ENCODE results near the gene ASPG. TPM values are rescaled to one million over a fixed set of nuclear protein-coding genes. Genes with fewer than 3 reads are reported as not detected.

Gene ASPG
- total and polyA plus RNA-seq, 4 experiments from 2014 or later, result not detected

- H3K4me3 Mint-ChIP-seq, result no peak overlapping the region
- no peak overlapping the region for H3K27ac Mint-ChIP-seq
- no peak for DNase-seq
- no peak overlapping the region for H3K4me3 ChIP-seq (ENCODE audit: low read length in 2 of 2)
- H3K9me3 ChIP-seq (ENCODE audit: control insufficient read depth in 1 of 2, low read length in 2 of 2), result no peaks in the 10 kb centered on the region
- H3K27me3 Mint-ChIP-seq, result peaks cover 8 to 12% of the 10 kb centered on the region in 2 donors
- H3K36me3 ChIP-seq (ENCODE audit: insufficient read depth, low read length), result no peaks in the 10 kb centered on the region
- H3K27ac ChIP-seq (ENCODE audit: low read depth, low read length), result no peak overlapping the region
- no peaks in the 10 kb centered on the region for H3K9me3 Mint-ChIP-seq
- H3K27me3 ChIP-seq (ENCODE audit: insufficient read depth, low read length), result no peaks in the 10 kb centered on the region
- intact Hi-C loops (cut with micrococcal nuclease), result no loop called here
- ChIA-PET POLR2A (ENCODE audit: partially characterized antibody) (no interaction called here), CTCF (ENCODE audit: partially characterized antibody) (interaction anchor here (1.1 to 1.9 kb wide), 4 partner anchors 63 to 494 kb away, joined by 3 to 7 read pairs (median 4); no protein-coding TSS in a partner anchor)
- H3K4me1 ChIP-seq (ENCODE audit: insufficient read depth, low read length), result peaks cover 15% of the 10 kb centered on the region
- peaks cover 2 to 7% (median 4%) of the 10 kb centered on the region in 4 donors for H3K4me1 Mint-ChIP-seq
- no peaks in the 10 kb centered on the region for H3K36me3 Mint-ChIP-seq
Observed at GRCh38 chr14:104140463-104141331, 55.2 kb downstream of the ASPG start.

- Histone ChIP-seq H3K4me1 (ENCODE audit: insufficient read depth, low read length) (peaks cover 12% of the 10 kb centered on the region), H3K36me3 (ENCODE audit: insufficient read depth, low read length) (no peaks in the 10 kb centered on the region), H3K27me3 (ENCODE audit: insufficient read depth, low read length) (no peaks in the 10 kb centered on the region), H3K4me3 (ENCODE audit: low read length in 2 of 2) (no peak overlapping the region), H3K27ac (ENCODE audit: low read depth, low read length) (no peak overlapping the region), H3K9me3 (ENCODE audit: control insufficient read depth in 1 of 2, low read length in 2 of 2) (no peaks in the 10 kb centered on the region)
- Mint-ChIP-seq H3K27me3 (peaks cover 9 to 12% of the 10 kb centered on the region in 2 donors), H3K9me3 (no peaks in the 10 kb centered on the region), H3K36me3 (no peaks in the 10 kb centered on the region), H3K4me1 (peaks cover 2 to 6% (median 4%) of the 10 kb centered on the region in 4 donors), H3K4me3 (no peak overlapping the region), H3K27ac (no peak overlapping the region)
- POLR2A ChIA-PET (ENCODE audit: partially characterized antibody), result no interaction called here
- intact Hi-C loops (cut with micrococcal nuclease), result no loop called here
- CTCF ChIA-PET (ENCODE audit: partially characterized antibody), result no interaction called here
- DNase-seq, result no peak
Observed at GRCh38 chr14:104141621-104142091, 56.2 kb downstream of the ASPG start.

- CTCF ChIA-PET (ENCODE audit: partially characterized antibody), result interaction anchor here (0.9 to 3.3 kb wide), 2 partner anchors 65 to 422 kb away, joined by 3 to 10 read pairs; no protein-coding TSS in a partner anchor
- Histone ChIP-seq H3K4me3 (ENCODE audit: low read length in 2 of 2) (no peak overlapping the region), H3K27me3 (ENCODE audit: insufficient read depth, low read length) (no peaks in the 10 kb centered on the region), H3K27ac (ENCODE audit: low read depth, low read length) (no peak overlapping the region), H3K9me3 (ENCODE audit: control insufficient read depth in 1 of 2, low read length in 2 of 2) (no peaks in the 10 kb centered on the region), H3K36me3 (ENCODE audit: insufficient read depth, low read length) (no peaks in the 10 kb centered on the region), H3K4me1 (ENCODE audit: insufficient read depth, low read length) (peaks cover 5% of the 10 kb centered on the region)
- Mint-ChIP-seq H3K27ac (no peak overlapping the region), H3K27me3 (peaks cover 5 to 8% of the 10 kb centered on the region in 2 donors), H3K4me3 (no peak overlapping the region), H3K9me3 (no peaks in the 10 kb centered on the region), H3K36me3 (no peaks in the 10 kb centered on the region), H3K4me1 (no peaks in the 10 kb centered on the region)
- no peak for DNase-seq
- POLR2A ChIA-PET (ENCODE audit: partially characterized antibody), result no interaction called here
- intact Hi-C loops (cut with micrococcal nuclease), result no loop called here
Observed at GRCh38 chr14:104142136-104142945, 56.8 kb downstream of the ASPG start.

GRCh38 chr14:104142946-104143470, 57.5 kb downstream of the ASPG start:
- no peaks in the 10 kb centered on the region for H3K9me3 ChIP-seq (ENCODE audit: control insufficient read depth in 1 of 2, low read length in 2 of 2)
- Mint-ChIP-seq H3K27ac (no peak overlapping the region), H3K36me3 (no peaks in the 10 kb centered on the region), H3K9me3 (no peaks in the 10 kb centered on the region), H3K4me3 (no peak overlapping the region), H3K4me1 (no peaks in the 10 kb centered on the region), H3K27me3 (peaks cover 5 to 8% of the 10 kb centered on the region in 2 donors)
- ChIA-PET CTCF (ENCODE audit: partially characterized antibody) (interaction anchor here (0.9 to 3.3 kb wide), 2 partner anchors 66 to 421 kb away, joined by 3 to 10 read pairs; no protein-coding TSS in a partner anchor), POLR2A (ENCODE audit: partially characterized antibody) (no interaction called here)
- no peaks in the 10 kb centered on the region for H3K36me3 ChIP-seq (ENCODE audit: insufficient read depth, low read length)
- H3K27ac ChIP-seq (ENCODE audit: low read depth, low read length), result no peak overlapping the region
- H3K4me3 ChIP-seq (ENCODE audit: low read length in 2 of 2), result no peak overlapping the region
- H3K4me1 ChIP-seq (ENCODE audit: insufficient read depth, low read length), result no peaks in the 10 kb centered on the region
- no peak for DNase-seq
- H3K27me3 ChIP-seq (ENCODE audit: insufficient read depth, low read length), result no peaks in the 10 kb centered on the region
- intact Hi-C loops (cut with micrococcal nuclease), result no loop called here

- H3K9me3 Mint-ChIP-seq, result no peaks in the 10 kb centered on the region
- no peaks in the 10 kb centered on the region for H3K36me3 ChIP-seq (ENCODE audit: insufficient read depth, low read length)
- DNase-seq, result no peak
- no peaks in the 10 kb centered on the region for H3K9me3 ChIP-seq (ENCODE audit: control insufficient read depth in 1 of 2, low read length in 2 of 2)
- H3K4me3 ChIP-seq (ENCODE audit: low read length in 2 of 2), result no peak overlapping the region
- H3K4me3 Mint-ChIP-seq, result no peak overlapping the region
- CTCF ChIA-PET (ENCODE audit: partially characterized antibody), result interaction anchor here (0.9 to 3.3 kb wide), 3 partner anchors 66 to 420 kb away, joined by 3 to 10 read pairs (median 5); no protein-coding TSS in a partner anchor
- intact Hi-C loops (cut with micrococcal nuclease), result no loop called here
- no peak overlapping the region for H3K27ac Mint-ChIP-seq
- H3K27me3 Mint-ChIP-seq, result peaks cover 5 to 8% of the 10 kb centered on the region in 2 donors
- H3K27me3 ChIP-seq (ENCODE audit: insufficient read depth, low read length), result no peaks in the 10 kb centered on the region
- no peaks in the 10 kb centered on the region for H3K36me3 Mint-ChIP-seq
- H3K27ac ChIP-seq (ENCODE audit: low read depth, low read length), result no peak overlapping the region
- no peaks in the 10 kb centered on the region for H3K4me1 ChIP-seq (ENCODE audit: insufficient read depth, low read length)
- POLR2A ChIA-PET (ENCODE audit: partially characterized antibody), result no interaction called here
- no peaks in the 10 kb centered on the region for H3K4me1 Mint-ChIP-seq
Observed at GRCh38 chr14:104143521-104144452, 58.3 kb downstream of the ASPG start.

GRCh38 chr14:104144453-104144790, 58.9 kb downstream of the ASPG start:
- Histone ChIP-seq H3K4me1 (ENCODE audit: insufficient read depth, low read length) (no peaks in the 10 kb centered on the region), H3K9me3 (ENCODE audit: control insufficient read depth in 1 of 2, low read length in 2 of 2) (no peaks in the 10 kb centered on the region), H3K4me3 (ENCODE audit: low read length in 2 of 2) (no peak overlapping the region), H3K27me3 (ENCODE audit: insufficient read depth, low read length) (no peaks in the 10 kb centered on the region), H3K36me3 (ENCODE audit: insufficient read depth, low read length) (no peaks in the 10 kb centered on the region), H3K27ac (ENCODE audit: low read depth, low read length) (no peak overlapping the region)
- Mint-ChIP-seq H3K27me3 (peaks cover 5% of the 10 kb centered on the region in 2 donors), H3K36me3 (no peaks in the 10 kb centered on the region), H3K4me3 (no peak overlapping the region), H3K4me1 (no peaks in the 10 kb centered on the region), H3K27ac (no peak overlapping the region), H3K9me3 (no peaks in the 10 kb centered on the region)
- no peak for DNase-seq
- ChIA-PET POLR2A (ENCODE audit: partially characterized antibody) (no interaction called here), CTCF (ENCODE audit: partially characterized antibody) (interaction anchor here (1.0 to 3.3 kb wide), 2 partner anchors 255 to 420 kb away, joined by 5 to 10 read pairs; no protein-coding TSS in a partner anchor)
- intact Hi-C loops (cut with micrococcal nuclease), result no loop called here
